HCT116 (cell line): ENCODE results near the gene DHX30. TPM values are rescaled to one million over a fixed set of nuclear protein-coding genes. Genes with fewer than 3 reads are reported as not detected.

ENCODE experiments used
- ATAC-seq: fragments of 200-7000 bp; cut with Tn5 transposase; 2 replicates; pipeline ENCODE4 v1.9.1; 2020; ENCODE audit warnings: mild to moderate bottlenecking, moderate library complexity
- Bru-seq: library from RNA; stranded (reverse); fragments of 400-500 nt; gene quantifications from one replicate; lab custom pipeline; 2021; lab: Mats Ljungman, UMichigan
- BruChase-seq, 2 experiments: library from RNA; stranded (reverse); fragments of 400-500 nt; gene quantifications; one replicate each; lab custom pipeline; 2021; lab: Mats Ljungman, UMichigan
- BruUV-seq: library from RNA; stranded (reverse); fragments of 400-500 nt; replicated peaks from 2 replicates; lab custom pipeline; 2021; lab: Mats Ljungman, UMichigan
- CTCF ChIA-PET: fragments of 300-600 bp; sonication (Branson Sonifier 250); formaldehyde crosslinking; loops from one replicate; lab custom pipeline; 2021; ENCODE audit warnings: antibody characterized with exemption; lab: Charles Lee
- POLR2A ChIA-PET: fragments of 300-600, 350-600 bp; sonication (Branson Sonifier 250); formaldehyde crosslinking; loops from one replicate; lab custom pipeline; 2021; ENCODE audit warnings: antibody characterized with exemption; lab: Charles Lee
- RAD21 ChIA-PET, 2 experiments: fragments of 300-600 bp; sonication (Branson Sonifier 250); formaldehyde crosslinking; loops; one replicate each; lab custom pipeline; 2023; ENCODE audit warnings: low total read pairs in 2 of 2; ENCODE audit not compliant: uncharacterized antibody in 2 of 2, unreplicated experiment in 2 of 2, low non-redundant PET in 1 of 2; lab: Charles Lee
- DNase-seq: peaks from one replicate; pipeline ENCODE4 v3.0.0-alpha.2; 2010; ENCODE audit warnings: low read depth, low spot score
- H2AFZ ChIP-seq: fragments of 200-600 bp; shearing (Covaris generic), sonication (generic); 2 replicates; pipeline ENCODE4 v1.6.1; 2017; ENCODE audit warnings: low read depth, mixed run types, mixed read lengths, antibody characterized with exemption, low read length; ENCODE audit not compliant: poor library complexity, severe bottlenecking
- H3K27ac ChIP-seq: 2 replicates; pipeline ENCODE4 v1.5.1; 2012; ENCODE audit warnings: low read depth, low read length
- H3K27me3 ChIP-seq: fragments of 200-600 bp; sonication (generic); 2 replicates; pipeline ENCODE4 v1.6.1; 2016; ENCODE audit warnings: mixed run types, low read length, mixed read lengths; ENCODE audit not compliant: insufficient read depth
- H3K36me3 ChIP-seq, 2 experiments: fragments of 200-500 bp in 1 of 2; fragments of 200-600 bp in 1 of 2; sonication (Bioruptor generic) in 1 of 2; sonication (generic) in 1 of 2; 2 replicates each; pipeline versions ENCODE4 v1.5.1 to v1.6.1; 2014 to 2016; ENCODE audit warnings: low read length in 2 of 2, inconsistent platforms in 1 of 2, mixed read lengths in 1 of 2, mixed run types in 1 of 2; ENCODE audit not compliant: insufficient read depth in 2 of 2, control insufficient read depth in 1 of 2
- H3K4me1 ChIP-seq, 2 experiments: fragments of 200-600 bp in 1 of 2; sonication (generic) in 1 of 2; 2 replicates each; pipeline versions ENCODE4 v1.5.1 to v1.6.1; 2012 to 2017; ENCODE audit warnings: low read length in 2 of 2, inconsistent platforms in 1 of 2, mild to moderate bottlenecking in 1 of 2, mixed read lengths in 1 of 2, mixed run types in 1 of 2, moderate library complexity in 1 of 2; ENCODE audit not compliant: insufficient read depth in 2 of 2, control insufficient read depth in 1 of 2
- H3K4me2 ChIP-seq: fragments of 200-600 bp; sonication (generic); 2 replicates; pipeline ENCODE4 v1.6.1; 2017; ENCODE audit warnings: mixed run types, low read length, mixed read lengths
- H3K4me3 ChIP-seq, 2 experiments: fragments of 200-600 bp in 1 of 2; sonication (generic) in 1 of 2; replicated peaks in 1 of 2; 2 replicates each; pipeline ENCODE4 v1.5.1; 2011 to 2016; ENCODE audit warnings: low read length in 2 of 2, control low read depth in 1 of 2, low read depth in 1 of 2, mild to moderate bottlenecking in 1 of 2, mixed read lengths in 1 of 2, mixed run types in 1 of 2
- H3K79me2 ChIP-seq: fragments of 200-600 bp; sonication (generic); 2 replicates; pipeline ENCODE4 v1.6.1; 2017; ENCODE audit warnings: mild to moderate bottlenecking, mixed run types, low read length, moderate library complexity, mixed read lengths; ENCODE audit not compliant: insufficient read depth
- H3K9ac ChIP-seq: fragments of 200-600 bp; sonication (generic); 2 replicates; pipeline ENCODE4 v1.6.1; 2016; ENCODE audit warnings: low read length, mixed read lengths
- H3K9me2 ChIP-seq: fragments of 200-600 bp; sonication (generic), shearing (Covaris generic); 2 replicates; pipeline ENCODE4 v1.6.1; 2017; ENCODE audit warnings: mixed run types, mild to moderate bottlenecking, moderate library complexity; ENCODE audit not compliant: insufficient read depth
- H3K9me3 ChIP-seq, 2 experiments: fragments of 200-500 bp in 1 of 2; fragments of 200-600 bp in 1 of 2; sonication (Bioruptor generic) in 1 of 2; sonication (generic) in 1 of 2; 2 replicates each; pipeline ENCODE4 v1.6.1; 2014 to 2017; ENCODE audit warnings: low read length in 2 of 2, mixed read lengths in 2 of 2, inconsistent platforms in 1 of 2, low read depth in 1 of 2, mild to moderate bottlenecking in 1 of 2, mixed run types in 1 of 2, moderate library complexity in 1 of 2; ENCODE audit not compliant: control insufficient read depth in 1 of 2, insufficient read depth in 1 of 2
- H4K20me1 ChIP-seq: fragments of 200-600 bp; sonication (generic), shearing (Covaris generic); 2 replicates; pipeline ENCODE4 v1.6.1; 2017; ENCODE audit warnings: mixed run types, mild to moderate bottlenecking, moderate library complexity; ENCODE audit not compliant: insufficient read depth
- ATF3 ChIP-seq: IDR thresholded peaks from 2 replicates; pipeline ENCODE4 v1.6.1; 2012
- CBX3 ChIP-seq: IDR thresholded peaks from 2 replicates; pipeline ENCODE4 v1.6.1; 2012; ENCODE audit warnings: low read depth
- CEBPB ChIP-seq: IDR thresholded peaks from 2 replicates; pipeline ENCODE4 v1.6.1; 2012; ENCODE audit warnings: low read depth
- CTCF ChIP-seq, 3 experiments: fragments of 200-600 bp in 1 of 3; sonication (generic) in 1 of 3; IDR thresholded peaks in 2 of 3; conservative IDR thresholded peaks in 1 of 3; 2 replicates each; pipeline ENCODE4 v1.5.1; 2012 to 2017; ENCODE audit warnings: low read depth in 2 of 3, low read length in 2 of 3, antibody characterized with exemption in 1 of 3, borderline replicate concordance in 1 of 3, control low read depth in 1 of 3, mild to moderate bottlenecking in 1 of 3, mixed read lengths in 1 of 3, mixed run types in 1 of 3, moderate library complexity in 1 of 3; ENCODE audit not compliant: insufficient read depth in 1 of 3
- EGR1 ChIP-seq: IDR thresholded peaks from 2 replicates; pipeline ENCODE4 v1.6.1; 2012; ENCODE audit warnings: low read depth
- EZH2phosphoT487 ChIP-seq: fragments of 200-600 bp; IDR thresholded peaks from 2 replicates; pipeline ENCODE4 v1.6.1; 2018; ENCODE audit warnings: antibody characterized with exemption, borderline replicate concordance
- FOSL1 ChIP-seq: IDR thresholded peaks from 2 replicates; pipeline ENCODE4 v1.6.1; 2012; ENCODE audit warnings: low read depth
- JUND ChIP-seq: IDR thresholded peaks from 2 replicates; pipeline ENCODE4 v1.6.1; 2012
- MAX ChIP-seq: IDR thresholded peaks from 2 replicates; pipeline ENCODE4 v1.6.1; 2012
- POLR2A ChIP-seq: IDR thresholded peaks from 2 replicates; pipeline ENCODE4 v1.7.0; 2011; ENCODE audit warnings: borderline replicate concordance; ENCODE audit not compliant: insufficient read depth, insufficient read length; ENCODE audit errors: extremely low read depth
- RAD21 ChIP-seq: IDR thresholded peaks from 2 replicates; pipeline ENCODE4 v1.6.1; 2012; ENCODE audit warnings: low read depth, mild to moderate bottlenecking
- REST ChIP-seq: IDR thresholded peaks from 2 replicates; pipeline ENCODE4 v1.6.1; 2012; ENCODE audit warnings: low read depth
- SIN3A ChIP-seq: IDR thresholded peaks from 2 replicates; pipeline ENCODE4 v1.6.1; 2012; ENCODE audit warnings: low read depth
- SP1 ChIP-seq: IDR thresholded peaks from 2 replicates; pipeline ENCODE4 v1.6.1; 2012; ENCODE audit warnings: low read depth
- SRF ChIP-seq: IDR thresholded peaks from 2 replicates; pipeline ENCODE4 v1.6.1; 2012; ENCODE audit warnings: low read depth
- TCF7L2 ChIP-seq: IDR thresholded peaks from 2 replicates; pipeline ENCODE4 v1.7.0; 2011; ENCODE audit warnings: borderline replicate concordance, inconsistent platforms; ENCODE audit not compliant: insufficient read depth, insufficient read length; ENCODE audit errors: extremely low read depth
- ZBTB33 ChIP-seq: IDR thresholded peaks from 2 replicates; pipeline ENCODE4 v1.6.1; 2011; ENCODE audit warnings: mild to moderate bottlenecking, low read length, moderate library complexity; ENCODE audit not compliant: insufficient replicate concordance; ENCODE audit errors: extremely low read depth
- intact Hi-C: fragments of 100-400 bp; cut with micrococcal nuclease; formaldehyde crosslinking; loops from 2 replicates; pipeline ENCODE4 v1.10.0; 2022
- long read RNA-seq: library from polyadenylated mRNA; unstranded; transcript quantifications from one replicate; pipeline ENCODE4 v2.0.0, GENCODE V29; 2021; ENCODE audit not compliant: unreplicated experiment
- polyA plus RNA-seq: library from polyadenylated mRNA; unstranded; fragments of >200 nt; gene quantifications from 2 replicates; pipeline ENCODE4 v1.2.1, GENCODE V29; 2012; ENCODE audit warnings: missing spikeins
- total RNA-seq: library from RNA; stranded (reverse); gene quantifications from one replicate; pipeline ENCODE4 v1.2.1, GENCODE V29; 2021; ENCODE audit not compliant: unreplicated experiment

DHX30 gene
- 114 TPM for total RNA-seq
- polyA plus RNA-seq, result 77.6 and 83.0 TPM in 2 replicates
- Bru-seq, nascent RNA, result percentile 81 among the genes with signal in this experiment
- percentile 83 among the genes with signal in this experiment for BruChase-seq, experiment 1, labeled RNA remaining after a 6-hour chase
- BruChase-seq, experiment 2, labeled RNA remaining after a 2-hour chase, result percentile 84 among the genes with signal in this experiment
- long read RNA-seq, full-length matches to known transcripts, result 217 of 407 reads
- long read RNA-seq, partial matches to known transcripts, result 121 of 407 reads
- long read RNA-seq, other reads (novel, unspliced or antisense), result 69 of 407 reads

GRCh38 chr3:47802734-47803479, at the start of gene DHX30:
DHX30 (plus strand) TSS chr3:47803138; CDS start chr3:47810684, 7,546 bp downstream.
- CTCF ChIA-PET, result interaction anchor here (0.6 to 1.3 kb wide), 4 partner anchors 35 to 355 kb away, joined by 3 to 4 read pairs (median 4); no protein-coding TSS in a partner anchor
- intact Hi-C loops, result loop anchor here (1.0 kb wide), 1 partner anchor 14 kb away; no protein-coding TSS in a partner anchor
- POLR2A ChIA-PET, result interaction anchor here (0.8 to 1.0 kb wide), 2 partner anchors 281 to 348 kb away, joined by 3 read pairs; no protein-coding TSS in a partner anchor
- no peak for TF ChIP-seq JUND
- 0 out of 2 replicates have a peak, but pooled peaks have one; percentile 34 for TF ChIP-seq MAX
- TF ChIP-seq CTCF (IDR thresholded peaks at IDR 0.05 in 2 of 3, conservative IDR thresholded peaks at IDR 0.05 in 1 of 3; ENCODE audit: borderline replicate concordance in 1 of 3, insufficient read depth in 1 of 3, low read depth in 2 of 3, low read length in 2 of 3), result no peak
- TF ChIP-seq CEBPB, result no peak
- TF ChIP-seq EGR1, result peak; percentile 90
- peak; percentile 65 for TF ChIP-seq POLR2A
- TF ChIP-seq CBX3, result no peak
- no peak for TF ChIP-seq FOSL1
- no peak for TF ChIP-seq ZBTB33
- no peak for TF ChIP-seq TCF7L2
- no peak for TF ChIP-seq RAD21
- no peak for TF ChIP-seq EZH2phosphoT487
- no peak for TF ChIP-seq ATF3
- no peak for TF ChIP-seq SP1
- TF ChIP-seq REST, result no peak
- TF ChIP-seq SRF, result no peak
- TF ChIP-seq SIN3A, result peak; percentile 44; the same call in 1 of the 2 replicates

More at GRCh38 chr3:47802734-47803479, at the start of gene DHX30:
- Histone ChIP-seq H3K4me1 (peaks cover 17 to 35% of the 10 kb centered on the region in 2 experiments), H3K9me3 (no peaks in the 10 kb centered on the region), H3K4me3 (peak within 1 kb of the TSS; percentile 67 to 74), H3K9me2 (no peaks in the 10 kb centered on the region), H3K36me3 (peaks cover 0 to 3% of the 10 kb centered on the region in 2 experiments; a peak in 1 of 4 replicates), H3K4me2 (peak within 1 kb of the TSS; percentile 75), H3K27me3 (no peaks in the 10 kb centered on the region), H3K9ac (peak within 1 kb of the TSS; percentile 78), H2AFZ (peak within 1 kb of the TSS; percentile 84), H3K79me2 (peaks cover 21% of the 10 kb centered on the region), H4K20me1 (no peaks in the 10 kb centered on the region), H3K27ac (peak within 1 kb of the TSS; percentile 99)
- ATAC-seq (peak; percentile 85), DNase-seq (no peak)
- BruUV-seq, result no TSS peak
- RAD21 ChIA-PET, result no interaction called here
